MM.1S (cell line): Measurements from ENCODE around the gene LSM4.

Experiments used
- DNase-seq: peaks from one replicate; pipeline ENCODE4 v3.0.0-alpha.2; 2015
- H2AFZ ChIP-seq: fragments of 300-600 bp; sonication (generic); 2 replicates; pipeline ENCODE4 v1.6.0; 2016; ENCODE audit warnings: antibody characterized with exemption, low read length
- H3F3A ChIP-seq: fragments of 300-600 bp; sonication (generic); 2 replicates; pipeline ENCODE4 v1.6.1; 2016; ENCODE audit warnings: mild to moderate bottlenecking, antibody characterized with exemption, low read length, moderate library complexity, mixed read lengths; ENCODE audit not compliant: insufficient read depth
- H3K27ac ChIP-seq: fragments of 300-600 bp; sonication (generic); 2 replicates; pipeline ENCODE4 v1.5.1; 2016; ENCODE audit warnings: mild to moderate bottlenecking, low read length
- H3K27me3 ChIP-seq: fragments of 300-600 bp; sonication (generic); replicated peaks from 2 replicates; pipeline ENCODE4 v1.6.0; 2016; ENCODE audit warnings: low read length; ENCODE audit not compliant: insufficient read depth
- H3K36me3 ChIP-seq: fragments of 300-600 bp; sonication (generic); replicated peaks from 2 replicates; pipeline ENCODE4 v1.6.1; 2016; ENCODE audit warnings: mild to moderate bottlenecking, low read length, mixed read lengths; ENCODE audit not compliant: insufficient read depth
- H3K4me1 ChIP-seq: fragments of 300-600 bp; sonication (generic); 2 replicates; pipeline ENCODE4 v1.6.1; 2016; ENCODE audit warnings: low read length, mixed read lengths
- H3K4me2 ChIP-seq: fragments of 300-600 bp; sonication (generic); 2 replicates; pipeline ENCODE4 v1.6.0; 2016; ENCODE audit warnings: low read depth, low read length
- H3K4me3 ChIP-seq: fragments of 300-600 bp; sonication (generic); 2 replicates; pipeline ENCODE4 v1.5.1; 2016; ENCODE audit warnings: low read length, mixed read lengths
- H3K79me2 ChIP-seq: fragments of 300-600 bp; sonication (generic); 2 replicates; pipeline ENCODE4 v1.6.1; 2016; ENCODE audit warnings: mixed run types, low read length, mixed read lengths
- H3K9ac ChIP-seq: fragments of 300-600 bp; sonication (generic); 2 replicates; pipeline ENCODE4 v1.6.1; 2016; ENCODE audit warnings: low read length, mixed read lengths
- H3K9me2 ChIP-seq: fragments of 300-600 bp; sonication (generic); replicated peaks from 2 replicates; pipeline ENCODE4 v1.6.1; 2016; ENCODE audit warnings: mild to moderate bottlenecking, low read length, mixed read lengths; ENCODE audit not compliant: insufficient read depth
- H3K9me3 ChIP-seq: fragments of 300-600 bp; sonication (generic); replicated peaks from 2 replicates; pipeline ENCODE4 v1.6.1; 2016; ENCODE audit warnings: mild to moderate bottlenecking, low read length, mixed read lengths; ENCODE audit not compliant: insufficient read depth
- H4K20me1 ChIP-seq: fragments of 300-600 bp; sonication (generic); 2 replicates; pipeline ENCODE4 v1.6.1; 2016; ENCODE audit warnings: mild to moderate bottlenecking, low read length, moderate library complexity, mixed read lengths; ENCODE audit not compliant: insufficient read depth
- CTCF ChIP-seq: fragments of 300-600 bp; sonication (generic); IDR thresholded peaks from 2 replicates; pipeline ENCODE4 v1.5.1; 2016; ENCODE audit warnings: antibody characterized with exemption, low read length, mixed read lengths
- EZH2 ChIP-seq: fragments of 300-600 bp; sonication (generic); optimal IDR thresholded peaks from 2 replicates; pipeline ENCODE3; 2017; ENCODE audit warnings: low read depth, mild to moderate bottlenecking, antibody characterized with exemption, low read length, mixed read lengths
- EZH2phosphoT487 ChIP-seq: fragments of 300-600 bp; sonication (generic); IDR thresholded peaks from 2 replicates; pipeline ENCODE4 v1.6.1; 2018; ENCODE audit warnings: antibody characterized with exemption, low read length

LSM4 gene

GRCh38 chr19:18257503-18258470 lies 65.1 kb downstream of the LSM4 start:
- H2AFZ ChIP-seq: no peak overlapping the region
- H3K79me2 ChIP-seq: no peaks in the 10 kb centered on the region
- H3K9me2 ChIP-seq: no peaks in the 10 kb centered on the region
- H3K27me3 ChIP-seq: peaks cover 75% of the 10 kb centered on the region
- no peak overlapping the region for H3K27ac ChIP-seq
- peaks cover 12% of the 10 kb centered on the region; the same call in 1 of the 2 replicates for H3K4me1 ChIP-seq
- no peak overlapping the region for H3K9ac ChIP-seq
- no peaks in the 10 kb centered on the region for H4K20me1 ChIP-seq
- no peaks in the 10 kb centered on the region for H3K36me3 ChIP-seq
- H3K4me2 ChIP-seq: no peak overlapping the region
- TF ChIP-seq CTCF (no peak), EZH2 (no peak), EZH2phosphoT487 (no peak)
- no peaks in the 10 kb centered on the region for H3K9me3 ChIP-seq
- no peak for DNase-seq
- no peaks in the 10 kb centered on the region for H3F3A ChIP-seq
- H3K4me3 ChIP-seq: no peak overlapping the region
